Astrocyte of the hippocampus (primary cell): ENCODE results near the gene CTNNBL1.
A peak's percentile ranks its signal among the peaks of the same experiment; 100 is the strongest.

ENCODE experiments used
- DNase-seq: peaks from one replicate; pipeline ENCODE4 v3.0.0; 2011; ENCODE audit warnings: low read depth, low spot score

The CTNNBL1 gene

DNA sequence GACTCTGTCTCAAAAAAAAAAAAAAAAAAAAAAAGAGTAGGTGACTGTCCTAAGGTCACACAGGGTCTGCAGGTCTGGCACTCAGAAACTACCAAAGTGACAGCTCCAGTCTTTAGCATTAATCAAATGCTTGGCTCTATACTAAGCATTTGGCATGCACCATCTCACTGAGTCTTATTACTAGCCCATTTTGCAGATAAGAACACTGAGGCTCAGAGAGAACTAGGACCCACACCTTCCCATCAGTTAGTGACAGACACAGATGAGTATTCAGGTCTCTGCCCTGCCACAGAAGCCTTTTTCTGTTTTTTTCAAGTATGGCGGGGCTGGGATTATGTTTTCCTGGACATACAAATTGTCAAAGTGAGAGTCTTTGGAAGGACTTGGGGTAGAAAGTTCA is 186.0 kb downstream of the CTNNBL1 start:
- DNase-seq: no peak

DNA sequence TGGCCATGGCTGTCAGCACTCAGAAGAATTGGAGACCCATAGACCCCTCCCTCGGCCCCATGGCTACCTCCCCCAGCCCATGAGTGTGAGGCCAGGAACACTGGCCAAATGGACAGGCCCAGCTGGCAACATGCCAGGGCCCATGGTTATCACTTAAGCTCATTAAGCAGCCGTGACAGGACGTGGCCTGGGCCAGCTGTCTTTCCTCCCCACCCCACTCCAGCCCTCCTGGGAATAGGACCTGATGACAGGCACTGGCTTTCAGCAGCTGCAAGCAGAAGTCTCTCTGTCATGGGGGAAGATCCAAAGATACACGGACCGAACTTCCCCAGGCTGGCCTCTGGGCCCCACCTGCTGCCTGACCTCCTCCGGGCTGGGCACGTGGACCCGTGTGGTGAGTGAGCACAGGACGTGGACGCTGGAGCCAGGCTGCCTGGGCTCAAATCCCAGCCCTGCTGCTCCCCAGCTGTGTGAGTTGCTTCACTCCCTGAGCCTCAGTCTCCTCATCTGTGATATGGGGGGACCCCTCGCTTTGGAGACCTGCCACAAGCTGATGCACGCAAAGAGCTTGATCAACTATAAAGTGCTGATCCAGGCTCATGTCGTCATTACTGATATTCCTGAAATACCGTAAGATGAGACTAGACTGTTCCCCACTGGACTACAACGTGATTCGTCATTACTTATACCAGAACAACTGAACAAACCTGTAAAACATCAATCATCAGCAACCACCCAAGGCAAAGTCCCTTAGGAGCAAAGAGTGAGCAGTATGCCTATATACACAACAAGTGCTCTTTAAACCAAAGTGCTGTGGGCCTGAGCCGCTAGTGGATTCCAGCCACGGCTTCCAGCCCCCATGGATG is 187.1 kb downstream of the CTNNBL1 start:
- DNase-seq: no peak

DNA sequence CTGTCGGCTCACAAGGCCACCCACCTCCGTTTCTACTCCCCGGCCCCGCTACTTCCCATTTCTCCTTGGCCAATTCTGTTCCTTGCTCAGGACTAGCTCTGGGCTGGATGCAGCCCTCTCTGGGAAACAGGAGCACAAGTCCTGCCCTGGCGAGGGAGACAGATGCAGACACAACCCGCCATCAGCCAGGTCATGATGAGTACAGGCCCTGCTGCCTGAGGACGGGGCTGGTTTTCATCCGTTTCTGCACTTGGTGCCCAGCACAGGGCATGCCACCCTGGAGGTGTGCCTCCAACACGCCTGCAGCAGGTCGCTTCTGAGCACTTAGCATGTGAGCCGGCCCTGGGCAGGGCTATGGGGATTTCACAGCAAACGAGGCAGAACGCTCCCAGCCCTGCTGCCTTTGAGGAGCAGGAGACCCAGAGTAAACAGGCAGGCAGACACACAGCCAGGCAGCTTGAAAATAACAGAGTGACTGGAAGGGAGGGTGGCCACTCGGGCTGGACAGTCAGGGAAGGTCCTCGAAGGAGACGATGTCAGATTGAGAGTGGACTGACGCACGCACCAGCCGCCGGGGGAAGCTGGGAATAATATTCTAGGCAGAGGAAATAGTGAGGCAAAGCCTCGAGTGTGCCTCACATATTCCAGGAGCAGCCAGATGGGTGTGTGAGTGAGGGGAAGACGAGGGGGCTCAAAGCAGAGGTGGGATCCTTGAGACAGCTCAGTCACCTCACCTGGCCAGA is 187.9 kb downstream of the CTNNBL1 start:
- DNase-seq: no peak

DNA sequence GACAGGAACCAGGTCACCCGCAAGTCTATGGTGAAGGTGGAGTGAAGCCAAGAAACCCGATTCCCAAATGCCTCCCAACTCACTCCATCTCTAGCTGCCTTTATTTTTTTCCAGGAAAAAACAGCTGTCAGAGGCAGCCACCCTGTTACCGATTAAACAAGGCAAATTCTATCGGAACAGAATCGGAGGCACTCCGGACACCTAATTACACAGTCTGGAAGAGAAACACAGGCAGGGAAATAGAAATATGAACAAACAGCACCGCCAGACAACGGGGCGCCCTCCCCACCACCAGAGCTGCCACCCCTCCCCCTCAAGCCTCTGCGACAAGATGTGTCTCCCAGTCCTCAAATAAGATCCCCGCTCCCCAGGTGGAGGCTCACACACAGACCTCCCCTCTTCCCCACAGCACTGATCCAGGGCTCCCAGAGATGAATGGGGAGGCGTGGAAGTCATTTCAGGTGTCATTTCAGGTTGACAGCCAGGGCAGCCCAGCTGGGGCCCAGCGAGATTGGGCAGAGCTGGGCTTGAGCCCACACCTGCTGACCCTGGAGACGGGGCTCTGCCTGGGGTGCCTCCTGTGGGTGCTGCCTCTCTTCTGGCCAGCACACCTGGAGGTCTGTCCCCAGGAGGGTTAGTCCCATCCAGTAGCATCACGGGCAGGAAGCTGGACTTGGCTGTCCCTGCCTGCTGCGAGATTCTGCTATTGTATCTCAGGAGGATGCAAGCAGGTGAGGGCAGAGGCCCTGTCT is 189.3 kb downstream of the CTNNBL1 start:
- no peak for DNase-seq

DNA sequence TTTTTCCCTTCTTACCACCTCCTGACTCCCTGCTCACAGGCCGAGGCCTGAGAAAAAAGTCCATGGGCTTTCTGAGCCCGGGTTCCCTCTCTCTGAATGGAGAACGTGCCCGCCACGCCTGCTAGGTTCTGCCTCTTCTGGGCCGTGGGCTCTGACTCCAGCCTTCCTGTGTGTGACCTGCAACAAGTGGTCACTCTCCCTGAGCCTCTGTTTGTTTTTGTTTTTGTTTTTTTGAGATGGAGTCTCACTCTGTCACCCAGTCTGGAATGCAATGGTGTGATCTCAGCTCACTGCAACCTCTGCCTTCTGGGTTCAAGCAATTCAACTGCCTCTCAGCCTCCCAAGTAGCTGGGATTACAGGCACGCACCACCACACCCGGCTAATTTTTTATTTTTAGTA is 191.2 kb downstream of the CTNNBL1 start:
- DNase-seq: no peak

DNA sequence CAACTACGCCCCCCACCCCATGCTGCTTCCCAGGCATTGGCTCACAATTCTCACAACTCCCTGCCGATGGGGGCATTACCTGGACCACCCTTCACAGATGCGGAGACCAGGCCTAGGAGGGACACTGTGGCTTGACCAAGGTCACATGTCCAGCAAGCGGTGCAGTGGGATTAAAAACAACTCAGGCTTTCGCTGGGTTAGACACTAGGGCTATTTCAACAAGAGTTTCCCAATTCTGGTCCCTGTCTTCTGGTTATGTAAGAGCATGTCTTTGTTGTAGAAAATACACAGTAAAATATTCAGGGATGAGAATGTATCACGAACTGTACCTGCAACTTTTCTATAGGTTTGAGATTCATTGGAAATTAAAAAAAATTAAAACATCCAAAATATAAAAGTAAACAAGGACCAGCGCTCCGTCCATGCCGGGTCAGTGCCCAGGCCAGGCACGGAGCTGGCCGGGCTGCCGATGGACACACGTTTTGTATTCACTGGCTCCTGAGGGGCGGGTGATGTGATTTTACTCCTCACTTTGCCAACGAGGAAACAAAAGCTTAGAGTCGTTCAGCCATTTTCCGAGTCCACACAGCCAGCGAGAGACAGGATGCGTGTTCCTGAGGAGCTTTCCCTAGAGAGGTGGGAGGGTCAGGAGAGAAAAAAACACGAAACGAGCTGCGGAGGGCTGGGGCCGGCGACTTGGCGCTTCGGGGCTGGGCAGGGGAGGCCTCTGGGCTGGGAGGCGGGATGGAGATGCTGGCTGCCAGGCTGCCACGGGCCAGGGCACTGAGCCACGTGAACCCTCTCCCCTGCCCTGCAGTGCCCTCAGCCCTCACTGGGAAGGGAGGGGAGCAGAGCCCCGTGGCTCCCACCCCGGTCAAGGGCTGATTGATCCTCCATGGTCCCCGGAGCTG is 192.0 kb downstream of the CTNNBL1 start:
- DNase-seq: no peak

DNA sequence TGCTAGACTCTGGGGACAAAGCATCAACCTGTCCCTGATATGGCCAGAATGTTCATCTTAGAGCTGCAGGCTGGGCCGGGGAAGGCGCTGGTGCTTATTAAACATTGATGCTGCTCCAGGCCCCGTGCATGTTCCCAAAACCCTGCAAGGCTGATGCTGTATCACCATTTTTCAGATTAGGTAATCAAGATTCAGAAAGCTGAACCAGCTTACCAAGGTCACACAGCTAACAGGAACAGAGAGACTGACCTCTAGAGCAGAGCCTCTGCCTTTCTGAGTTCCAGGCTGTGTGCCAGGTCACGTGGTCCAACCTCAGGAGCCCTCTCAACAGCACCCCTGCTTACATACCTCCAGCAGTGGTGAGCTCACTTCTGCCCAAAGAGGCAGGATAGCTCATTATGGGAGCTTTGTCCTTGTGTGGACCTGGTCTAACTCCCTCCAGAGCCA is 193.0 kb downstream of the CTNNBL1 start:
- no peak for DNase-seq

DNA sequence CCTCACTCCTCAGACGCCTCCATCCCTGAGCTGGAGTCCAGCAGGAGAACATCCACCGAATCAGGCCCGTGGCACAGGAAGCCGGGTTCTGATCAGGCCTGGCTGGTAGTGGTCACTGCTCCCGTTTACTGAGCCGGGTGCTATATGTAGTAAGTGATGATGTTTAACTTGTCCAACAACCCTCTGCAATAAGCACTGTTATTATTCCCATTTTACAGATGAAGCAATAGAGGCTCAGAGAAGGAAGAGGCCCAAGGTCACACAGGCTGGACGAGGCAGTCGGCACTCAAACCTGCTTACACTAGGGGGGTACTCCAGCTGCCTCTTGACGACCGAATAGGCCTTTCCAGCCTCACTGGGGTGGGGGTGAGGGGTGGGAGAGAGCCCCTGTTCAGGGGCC is 194.8 kb downstream of the CTNNBL1 start:
- no peak for DNase-seq

DNA sequence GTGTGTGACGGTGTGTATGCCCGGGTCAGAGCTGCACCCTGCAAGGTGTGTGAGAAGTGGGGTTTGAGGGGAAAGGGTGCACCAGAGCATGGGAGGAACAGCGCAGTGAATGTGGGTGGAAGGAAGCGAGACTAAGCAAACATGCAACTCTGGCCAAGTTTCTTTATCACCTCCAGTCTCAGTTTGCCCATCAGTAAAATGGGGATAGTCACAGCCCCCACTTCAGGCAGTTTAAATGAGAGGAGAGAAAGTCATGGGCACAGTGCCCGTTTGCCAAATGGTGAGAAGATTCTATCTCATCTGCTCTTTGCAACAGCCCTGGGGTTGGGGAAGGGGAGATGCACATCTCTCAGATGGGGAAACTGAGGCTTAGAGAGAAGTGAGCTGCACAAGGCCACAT is 196.3 kb downstream of the CTNNBL1 start:
- no peak for DNase-seq

DNA sequence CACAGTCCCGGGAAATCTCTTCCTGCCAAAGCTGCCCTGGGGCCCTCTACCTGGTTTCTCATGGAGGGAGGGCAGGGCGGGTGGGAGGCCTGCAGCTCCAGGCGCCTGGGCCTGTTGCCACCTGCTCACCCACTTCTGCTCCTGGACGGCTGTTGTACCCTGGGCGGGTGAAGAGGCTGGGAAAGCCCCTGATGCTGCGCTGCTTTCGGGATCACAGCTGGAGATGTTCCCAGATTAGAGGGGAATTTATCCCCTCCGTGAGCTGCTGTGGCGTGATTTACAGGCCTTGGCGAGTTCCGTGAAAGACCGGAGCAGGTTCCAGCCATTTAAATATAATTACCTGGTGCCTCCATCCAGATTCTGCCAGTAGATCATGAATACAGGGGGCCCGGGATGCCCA is 196.8 kb downstream of the CTNNBL1 start:
- DNase-seq: no peak

DNA sequence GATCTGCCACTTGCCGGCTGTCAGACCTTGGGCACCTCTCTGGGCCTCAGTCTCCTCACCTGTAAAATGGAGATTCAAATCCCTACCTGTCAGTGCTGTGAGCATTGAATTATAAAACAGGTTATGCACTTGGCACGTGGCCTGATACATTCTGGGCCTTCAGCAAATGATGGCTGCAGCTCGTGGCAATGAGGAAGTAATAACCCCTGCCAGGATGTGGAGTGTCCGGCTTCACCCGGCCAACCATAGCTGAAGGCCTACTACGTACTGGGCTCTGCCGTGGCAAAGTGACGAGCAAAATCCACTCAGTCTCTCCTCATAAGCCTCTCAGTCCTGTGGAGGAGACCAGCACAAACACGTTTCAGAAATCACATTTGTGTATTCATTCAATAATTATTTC is 198.2 kb downstream of the CTNNBL1 start:
- DNase-seq: no peak

DNA sequence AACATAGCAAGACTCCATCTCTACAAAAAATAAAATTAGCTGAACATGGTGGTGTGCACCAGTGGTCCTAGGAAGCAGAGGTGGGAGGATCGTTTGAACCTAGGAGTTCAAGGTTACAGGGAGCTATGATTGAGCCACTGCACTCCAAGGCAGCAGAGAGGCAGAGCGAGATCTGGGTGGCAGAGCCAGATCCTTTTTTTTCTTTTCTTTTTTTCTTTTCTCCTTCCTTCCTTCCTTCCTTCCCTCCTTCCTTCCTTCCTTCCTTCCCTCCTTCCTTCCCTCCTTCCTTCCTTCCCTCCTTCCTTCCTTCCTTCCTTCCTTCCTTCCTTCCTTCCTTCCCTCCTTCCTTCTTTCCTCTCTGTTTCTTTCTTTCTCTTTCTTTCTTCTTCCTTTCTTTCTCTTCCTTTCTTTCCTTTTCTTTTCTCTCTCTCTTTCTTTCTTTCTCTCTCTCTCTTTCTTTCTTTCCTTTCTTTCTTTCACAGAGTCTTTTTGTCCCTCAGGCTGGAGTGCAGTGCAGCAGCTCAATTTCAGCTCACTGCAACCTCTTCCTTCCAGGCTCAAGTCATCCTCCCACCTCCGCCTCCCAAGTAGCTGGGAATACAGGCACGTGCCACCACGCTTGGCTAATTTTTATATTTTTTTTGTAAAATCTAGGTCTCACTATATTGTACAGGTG is 199.9 kb downstream of the CTNNBL1 start:
- DNase-seq: no peak

DNA sequence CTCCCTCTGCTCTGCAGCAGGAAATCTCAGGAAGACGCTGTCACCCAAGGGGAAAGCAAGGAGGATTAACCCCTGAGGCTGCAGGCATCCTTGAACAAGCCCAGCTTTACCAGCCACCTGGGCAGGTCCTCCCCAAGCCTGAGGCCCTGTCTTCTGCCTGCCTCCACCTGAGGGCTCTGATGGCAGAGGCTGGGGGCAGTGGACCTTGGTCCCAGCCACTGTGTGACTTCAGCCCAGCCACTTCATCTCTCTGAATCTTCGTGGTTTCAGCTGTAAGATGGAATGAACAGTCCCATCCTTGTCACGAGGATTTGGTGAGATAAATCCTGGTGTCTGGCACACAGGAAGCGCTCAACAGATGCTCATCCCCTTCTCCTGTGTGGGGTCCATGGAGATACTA is 200.6 kb downstream of the CTNNBL1 start:
- DNase-seq: no peak

DNA sequence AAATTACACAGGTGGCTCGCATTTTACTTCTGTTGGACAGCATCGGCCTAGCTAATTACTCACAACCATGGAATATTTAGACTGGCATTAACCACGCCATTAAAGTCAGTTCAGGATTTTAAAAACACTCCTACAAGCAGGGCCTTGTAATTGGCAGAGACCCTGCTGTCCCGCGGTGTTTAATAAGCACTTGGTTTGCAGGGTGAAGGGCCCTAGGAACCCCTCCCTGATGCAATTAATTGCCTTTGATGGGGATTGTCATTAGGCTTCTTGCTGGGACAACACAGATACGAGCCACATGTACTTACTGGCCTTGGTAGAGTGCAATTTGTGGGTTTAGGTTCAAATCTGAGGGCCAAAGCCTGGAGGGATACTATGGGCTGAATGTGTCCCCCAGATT is 201.3 kb downstream of the CTNNBL1 start:
- DNase-seq: no peak

DNA sequence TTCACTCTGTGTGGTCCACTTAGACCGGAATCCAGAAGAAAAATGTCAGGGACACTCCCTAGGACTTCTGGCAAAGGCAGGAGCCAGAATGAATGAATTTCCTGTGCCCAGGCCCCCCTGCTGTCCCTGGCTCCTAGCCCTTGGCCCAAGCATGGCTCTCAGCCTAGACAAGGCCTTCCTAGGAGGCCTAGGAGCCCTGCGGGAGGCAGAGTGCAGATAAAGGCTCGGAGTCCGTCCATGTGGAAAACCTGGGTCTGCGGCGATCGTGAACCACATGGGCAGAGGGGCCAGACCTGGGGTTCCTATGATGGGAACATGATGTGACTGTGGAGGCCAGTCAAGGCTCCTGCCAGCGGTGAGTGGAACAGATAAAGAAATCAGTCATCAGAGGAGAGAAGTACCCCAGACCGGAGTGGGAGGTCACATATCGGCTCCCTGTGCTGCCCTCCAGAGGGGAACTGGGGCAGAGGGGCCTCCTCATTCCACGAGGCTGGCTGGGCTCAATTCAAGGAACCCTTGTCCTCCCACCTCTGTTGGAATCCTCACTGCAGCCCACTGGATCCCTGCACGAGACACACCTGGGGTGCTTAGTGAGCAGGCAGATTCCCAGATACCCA is 203.2 kb downstream of the CTNNBL1 start:
- peak; percentile 76 for DNase-seq

DNA sequence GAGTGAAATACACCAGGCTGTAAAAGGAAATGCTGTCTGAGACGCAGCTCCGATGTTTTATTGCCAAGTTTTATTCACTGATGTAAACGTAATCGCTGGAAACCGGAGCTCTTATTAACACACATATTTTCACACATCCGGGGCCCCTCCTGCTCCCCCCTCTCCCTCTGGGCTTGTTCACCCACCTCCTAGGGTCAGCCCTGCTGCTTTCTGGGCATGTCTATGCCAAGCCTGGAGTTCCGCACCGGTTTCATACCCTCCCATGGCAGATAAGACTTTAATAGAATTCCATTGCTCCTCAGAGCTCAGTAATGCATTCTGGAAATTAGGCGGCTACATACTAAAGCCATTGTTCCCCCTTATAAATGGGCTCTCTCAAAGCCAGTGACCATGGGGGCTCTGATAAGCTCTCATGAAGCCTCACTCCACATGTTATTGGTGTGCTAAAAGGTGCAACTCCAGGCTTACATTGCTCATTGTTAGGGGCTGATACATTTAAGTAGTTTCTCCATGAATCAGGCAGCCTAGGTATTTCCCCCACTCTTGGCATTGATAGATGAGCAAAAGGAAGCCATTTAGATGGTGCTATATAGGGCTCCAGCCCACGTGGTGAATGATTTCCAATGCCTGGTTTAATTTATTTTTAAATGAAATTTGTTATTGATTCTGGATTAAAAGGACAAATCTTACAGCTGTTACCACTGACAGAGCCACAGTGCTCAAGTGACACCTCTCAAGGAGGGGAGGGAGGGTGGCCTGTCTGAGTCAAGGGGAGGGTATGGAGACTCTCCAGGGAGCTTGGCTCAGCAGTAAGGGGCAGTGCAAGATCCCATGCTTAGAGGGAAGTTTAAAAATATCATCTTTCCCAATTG is 204.6 kb downstream of the CTNNBL1 start:
- DNase-seq: peak; percentile 54

DNA sequence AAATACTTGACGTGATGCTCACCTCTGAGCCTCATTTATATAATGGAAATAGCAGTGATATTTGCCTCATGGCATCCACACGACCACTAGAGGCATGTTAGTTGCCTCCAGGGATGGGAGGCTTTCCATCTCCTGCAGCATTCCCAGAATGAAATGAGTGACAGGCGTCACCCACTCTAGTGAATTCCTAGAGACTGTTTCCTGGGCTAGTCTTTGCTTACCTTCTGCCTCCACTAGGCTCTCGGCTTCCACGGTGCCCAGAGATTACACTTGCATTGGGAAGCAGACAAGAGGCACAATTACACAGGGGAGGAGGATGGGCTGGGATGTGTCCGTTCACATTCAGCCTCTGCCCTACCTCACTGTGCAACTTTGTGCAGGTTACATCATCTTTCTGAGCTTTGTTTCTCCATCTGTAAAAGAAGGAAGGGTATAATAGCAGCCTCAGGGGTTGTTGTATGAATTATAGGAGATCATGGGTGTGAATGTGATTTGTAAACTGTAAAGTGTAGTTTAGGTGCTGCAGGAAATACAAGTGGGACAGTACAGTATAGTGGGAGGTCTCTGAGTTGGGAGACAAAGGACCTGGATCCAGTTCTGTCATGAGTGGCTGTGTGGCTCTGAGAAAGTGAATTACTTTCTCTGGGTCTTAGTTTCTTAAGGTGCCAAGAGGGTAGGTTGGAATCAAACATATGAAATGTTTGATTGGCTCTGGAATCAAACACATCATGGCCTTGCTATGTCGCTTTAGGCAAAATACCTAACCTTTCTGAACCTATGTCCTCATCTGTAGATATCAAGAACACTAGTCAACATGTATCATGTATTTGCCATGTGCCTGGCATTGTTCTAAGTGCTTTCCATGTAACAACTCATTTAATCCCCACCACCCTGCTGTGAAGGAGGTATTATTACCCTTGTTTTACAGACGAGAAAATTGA is 205.5 kb downstream of the CTNNBL1 start:
- DNase-seq: no peak

DNA sequence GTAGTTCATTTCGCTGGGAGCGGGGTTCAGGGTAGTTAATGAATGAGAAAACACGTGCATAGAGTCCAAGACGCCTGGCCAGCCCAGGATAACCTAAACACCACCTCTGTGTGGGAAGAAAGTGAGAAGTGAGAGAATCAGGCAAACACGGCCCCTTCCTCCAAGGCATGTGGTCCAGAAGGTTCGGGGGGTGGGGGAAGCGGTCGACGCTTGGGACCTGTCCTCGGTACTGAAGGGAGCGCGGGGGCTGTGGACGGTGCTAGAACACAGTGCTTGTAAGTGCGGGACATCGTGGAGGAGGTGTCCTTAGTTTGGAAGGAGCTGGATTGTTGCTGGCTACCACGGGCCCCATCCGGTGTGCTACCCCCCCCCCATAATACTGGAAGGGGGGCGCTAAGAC is 207.4 kb downstream of the CTNNBL1 start:
- no peak for DNase-seq
